Esophagus muscularis mucosa (tissue), 4 donors: ENCODE data around the gene UCN2. TPM values are rescaled to one million over a fixed set of nuclear protein-coding genes. Genes with fewer than 3 reads are reported as not detected.
A peak's percentile ranks its signal among the peaks of the same experiment; 100 is the strongest.

Experiments used
- DNase-seq: peaks from one replicate; pipeline ENCODE4 v3.0.0-alpha.2; 2017; ENCODE audit errors: extremely low spot score
- H3K27ac ChIP-seq, 4 donors: fragments of 200-600 bp; sonication (generic); replicated peaks in 1 of 4; 1 replicate in 3 of 4; 2 replicates in 1 of 4; pipeline ENCODE4 v1.5.1; 2016 to 2019; ENCODE audit warnings: mild to moderate bottlenecking in 1 of 4
- H3K27me3 ChIP-seq, 4 donors: fragments of 200-600 bp; sonication (generic); one replicate each; pipeline versions ENCODE4 v1.5.1 to v1.6.0; 2016 to 2019
- H3K36me3 ChIP-seq, 4 donors: fragments of 200-600 bp; sonication (generic); one replicate each; pipeline ENCODE4 v1.5.1; 2016 to 2019
- H3K4me1 ChIP-seq, 4 donors: fragments of 200-600 bp; sonication (generic); one replicate each; pipeline ENCODE4 v1.5.1; 2016 to 2019
- H3K4me3 ChIP-seq, 4 donors: fragments of 200-600 bp; sonication (generic); 1 replicate in 2 of 4; 2 replicates in 2 of 4; pipeline ENCODE4 v1.5.1; 2016 to 2019; ENCODE audit warnings: mild to moderate bottlenecking in 4 of 4, moderate library complexity in 1 of 4
- H3K9me3 ChIP-seq, 4 donors: fragments of 200-600 bp; sonication (generic); 1 replicate in 3 of 4; 2 replicates in 1 of 4; pipeline ENCODE4 v1.5.1; 2016 to 2019
- CTCF ChIP-seq, 3 experiments: fragments of 200-600 bp in 2 of 3; fragments of 450-650 bp in 1 of 3; sonication (generic) in 2 of 3; IDR thresholded peaks; one replicate each; pipeline ENCODE4 v1.5.1; 2017 to 2019; ENCODE audit warnings: antibody characterized with exemption in 3 of 3, mild to moderate bottlenecking in 2 of 3, moderate library complexity in 1 of 3
- EP300 ChIP-seq: sonication (generic); formaldehyde crosslinking; IDR thresholded peaks from one replicate; pipeline ENCODE4 v1.6.1; 2017; ENCODE audit warnings: antibody characterized with exemption
- POLR2A ChIP-seq: fragments of 450-650 bp; IDR thresholded peaks from one replicate; pipeline ENCODE4 v1.6.1; 2017; ENCODE audit warnings: antibody characterized with exemption, moderate library complexity, mild to moderate bottlenecking, low read depth
- POLR2AphosphoS5 ChIP-seq, 2 donors: sonication (generic); formaldehyde crosslinking; IDR thresholded peaks; one replicate each; pipeline ENCODE4 v1.6.1; 2017; ENCODE audit warnings: antibody characterized with exemption in 2 of 2
- WGBS: methylation state at CpG from one replicate; pipeline ENCODE4 v1.1.5; 2018; 5-methylcytosine and 5-hydroxymethylcytosine counted together
- intact Hi-C: fragments of 100-400 bp; cut with DNase I; formaldehyde crosslinking; loops from one replicate; pipeline ENCODE4 v1.15.1; 2023
- total RNA-seq, 4 donors: library from RNA; depleted of rRNA; stranded (reverse); fragments of >200 nt; gene quantifications; one replicate each; pipeline versions ENCODE4 v1.1.0 to v1.2.1, GENCODE V29; 2016

Gene UCN2
- total RNA-seq, 4 donors from 2014 or later, result not detected

GRCh38 chr3:48562367-48563095, 1.1 kb downstream of the UCN2 start:
- intact Hi-C loops, result no loop called here
- H3K4me1 ChIP-seq, result peaks cover 31 to 53% (median 44%) of the 10 kb centered on the region in 4 donors
- 96% methylated on average over 7 of the region's 20 CpGs for WGBS

GRCh38 chr3:48561045-48561736, 2.4 kb downstream of the UCN2 start:
- no peaks in the 10 kb centered on the region for H3K36me3 ChIP-seq
- no peaks in the 10 kb centered on the region for H3K9me3 ChIP-seq
- H3K27ac ChIP-seq, result peak overlapping the region; percentile 64 to 78 (median 74)
- TF ChIP-seq EP300 (no peak), POLR2AphosphoS5 (IDR thresholded peaks at IDR 0.05) (peak; percentile 4 to 38), POLR2A (no peak), CTCF (IDR thresholded peaks at IDR 0.05) (peak in 2 of 3 experiments; percentile 28 to 35)
- H3K4me1 ChIP-seq, result peaks cover 40 to 61% (median 54%) of the 10 kb centered on the region in 4 donors
- H3K4me3 ChIP-seq, result peak overlapping the region; percentile 47 to 56 (median 51)
- intact Hi-C loops, result no loop called here
- WGBS, result 15% methylated on average over 8 of the region's 21 CpGs
- no peaks in the 10 kb centered on the region for H3K27me3 ChIP-seq
- no peak for DNase-seq

More at GRCh38 chr3:48562367-48563095, 1.1 kb downstream of the UCN2 start:
- TF ChIP-seq CTCF (IDR thresholded peaks at IDR 0.05) (no peak), EP300 (no peak), POLR2A (no peak), POLR2AphosphoS5 (IDR thresholded peaks at IDR 0.05) (no peak)
- Histone ChIP-seq H3K27ac (no peak overlapping the region), H3K36me3 (no peaks in the 10 kb centered on the region), H3K27me3 (no peaks in the 10 kb centered on the region), H3K9me3 (no peaks in the 10 kb centered on the region), H3K4me3 (no peak overlapping the region)
- DNase-seq, result no peak

GRCh38 chr3:48560648-48561018, 2.9 kb downstream of the UCN2 start:
- H3K36me3 ChIP-seq, result no peaks in the 10 kb centered on the region
- no peak for DNase-seq
- intact Hi-C loops, result no loop called here
- no peak for TF ChIP-seq POLR2A
- TF ChIP-seq CTCF (IDR thresholded peaks at IDR 0.05), result no peak
- TF ChIP-seq POLR2AphosphoS5 (IDR thresholded peaks at IDR 0.05), result no peak
- no peak for TF ChIP-seq EP300
- no peaks in the 10 kb centered on the region for H3K9me3 ChIP-seq
- peaks cover 42 to 61% (median 54%) of the 10 kb centered on the region in 4 donors for H3K4me1 ChIP-seq
- peak overlapping the region; percentile 64 to 78 (median 74) for H3K27ac ChIP-seq
- H3K27me3 ChIP-seq, result no peaks in the 10 kb centered on the region
- H3K4me3 ChIP-seq, result peak overlapping the region; percentile 47 to 56 (median 51)
- WGBS, result 3% methylated on average over 4 of the region's 5 CpGs

- Histone ChIP-seq H3K4me1 (peaks cover 42 to 57% (median 54%) of the 10 kb centered on the region in 4 donors), H3K9me3 (no peaks in the 10 kb centered on the region), H3K27ac (peak overlapping the region; percentile 58 to 77 (median 62)), H3K36me3 (no peaks in the 10 kb centered on the region), H3K27me3 (no peaks in the 10 kb centered on the region), H3K4me3 (no peak overlapping the region)
- no peak for DNase-seq
- intact Hi-C loops, result no loop called here
- TF ChIP-seq POLR2AphosphoS5 (IDR thresholded peaks at IDR 0.05), result no peak
- TF ChIP-seq CTCF (IDR thresholded peaks at IDR 0.05), result peak in 1 of 3 experiments; percentile 1
- 68% methylated on average over 6 of the region's 6 CpGs for WGBS
Observed at GRCh38 chr3:48558493-48559134, 5.0 kb downstream of the UCN2 start.
